Activated CD4-positive, CD25-positive, alpha-beta regulatory T cell treated with anti-CD3 and anti-CD28 coated beads, Interleukin-2, amount 50 U/mL, for 24 hours (primary cell): Measurements from ENCODE around the gene ECHDC1.

Experiments used
- ATAC-seq, 2 donors: fragments of 150-1000 bp; cut with Tn5 transposase; one replicate each; pipeline ENCODE4 v1.10.0; 2021; ENCODE audit warnings: mild to moderate bottlenecking in 1 of 2, moderate library complexity in 1 of 2

ECHDC1 gene

GRCh38 chr6:127282184-127282583 is 61.2 kb downstream of the ECHDC1 start:
- ATAC-seq: no peak

DNA sequence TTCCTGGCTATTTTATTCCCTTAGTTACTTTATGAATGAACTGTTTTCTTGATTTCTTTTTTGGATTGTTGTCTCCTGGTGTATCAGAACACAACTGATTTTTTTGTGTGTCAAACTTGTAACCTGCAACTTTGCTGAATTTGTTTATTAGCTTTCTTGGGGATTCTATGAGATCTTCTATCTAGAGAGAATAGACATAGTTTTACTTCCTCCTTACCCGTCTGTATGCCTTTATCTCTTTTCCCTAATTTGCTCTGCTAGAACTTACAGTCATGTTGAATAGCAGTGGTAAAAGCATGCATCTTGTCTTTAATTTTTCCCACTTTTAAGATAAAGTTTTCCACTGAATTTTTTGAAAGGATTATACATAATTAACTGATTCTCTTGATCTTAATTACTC is 63.6 kb downstream of the ECHDC1 start:
- no peak for ATAC-seq

- ATAC-seq: no peak
Observed at GRCh38 chr6:127277878-127278843, 65.2 kb downstream of the ECHDC1 start.

DNA sequence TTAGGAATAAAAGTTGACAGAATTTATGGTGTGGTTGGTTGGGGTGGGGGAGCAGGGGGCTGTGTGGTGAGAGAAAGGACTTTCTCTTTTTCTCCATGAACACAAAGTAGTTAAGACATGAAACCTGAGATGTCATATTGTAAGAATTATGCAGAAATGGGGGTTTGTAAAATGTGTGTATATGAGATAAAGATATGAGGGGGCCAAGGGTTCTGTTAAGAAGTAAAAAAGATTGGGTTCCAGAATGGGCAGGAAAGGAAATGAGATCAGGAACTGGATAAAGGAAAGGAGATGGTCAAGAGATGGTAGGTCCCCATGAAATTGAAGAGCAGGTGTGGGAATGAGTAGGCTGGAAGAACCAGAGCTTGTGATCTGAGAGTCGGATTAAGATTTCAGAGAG is 67.1 kb downstream of the ECHDC1 start:
- no peak for ATAC-seq

GRCh38 chr6:127273499-127273898 is 69.9 kb downstream of the ECHDC1 start:
- no peak for ATAC-seq

DNA sequence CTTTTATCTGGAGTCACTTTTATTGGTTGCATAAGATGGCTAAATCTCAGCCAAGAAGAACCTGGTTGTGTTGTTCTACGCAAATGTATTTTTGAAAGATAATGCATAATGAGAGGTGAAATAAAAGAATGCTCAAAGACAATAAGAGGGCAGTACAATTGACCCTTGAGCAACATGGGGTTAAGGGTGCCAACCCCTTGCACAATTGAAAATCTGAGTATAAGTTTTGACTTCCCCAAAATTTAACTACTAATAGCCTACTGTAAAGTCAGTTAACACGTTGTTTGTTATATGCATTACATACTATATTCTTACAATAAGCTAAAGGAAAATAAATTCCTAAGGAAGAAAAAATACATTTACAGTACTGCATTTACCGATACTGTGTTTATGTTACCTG is 70.8 kb downstream of the ECHDC1 start:
- no peak for ATAC-seq

DNA sequence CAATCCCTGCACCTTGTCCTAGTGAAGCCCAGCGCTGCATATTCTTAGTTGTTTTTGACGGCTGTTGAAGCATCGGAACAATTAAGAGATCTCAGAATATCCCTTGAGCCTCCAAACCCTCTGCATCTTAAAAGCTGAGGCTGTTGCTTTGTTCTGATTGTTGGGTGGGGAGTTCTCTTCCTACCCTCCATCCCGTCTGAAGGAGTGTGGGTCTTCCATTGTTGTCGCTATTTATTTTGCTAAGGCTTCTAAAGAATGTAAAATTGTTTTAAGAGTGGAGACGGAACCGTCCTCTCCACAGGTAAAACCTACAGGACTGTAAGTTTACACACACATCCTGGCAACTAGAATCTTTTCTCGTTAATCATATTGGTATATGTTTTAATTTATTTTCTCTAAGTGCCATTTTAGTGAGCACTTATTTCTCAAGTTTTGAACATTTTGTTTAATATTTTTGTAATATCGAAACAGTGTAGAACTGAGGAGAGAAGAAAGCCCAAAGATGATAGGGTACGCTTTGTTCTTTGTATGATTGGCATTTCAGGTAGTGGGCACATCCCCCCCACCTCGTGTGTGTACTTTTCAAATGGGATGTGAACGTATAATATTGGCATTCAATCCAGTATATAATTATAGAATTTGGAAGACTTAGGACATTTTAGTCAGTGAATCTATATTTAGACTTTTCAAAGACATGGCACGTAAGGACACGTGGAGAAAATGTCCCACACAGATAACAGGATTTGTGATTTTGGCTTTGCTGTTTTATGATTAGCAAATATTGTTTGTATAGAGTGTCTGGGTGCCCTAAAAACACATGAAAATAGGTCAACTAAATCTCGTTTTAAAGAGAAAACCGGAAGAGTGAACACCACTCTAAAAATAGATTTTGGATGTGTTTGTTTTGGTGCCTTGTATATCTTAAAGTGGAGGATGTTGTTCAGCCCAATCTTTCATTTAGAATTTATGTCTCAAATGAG is 75.5 kb downstream of the ECHDC1 start:
- peak in 1 of 2 donors; percentile 5 for ATAC-seq

GRCh38 chr6:127266892-127267645 is 76.3 kb downstream of the ECHDC1 start:
- peak; percentile 58 to 67 for ATAC-seq

GRCh38 chr6:127266178-127266891 is 77.1 kb downstream of the ECHDC1 start, which contains the start of gene RNF146:
RNF146 (plus strand) TSS chr6:127266864; CDS start chr6:127280339, 13,475 bp downstream.
- peak; percentile 78 to 85 for ATAC-seq

DNA sequence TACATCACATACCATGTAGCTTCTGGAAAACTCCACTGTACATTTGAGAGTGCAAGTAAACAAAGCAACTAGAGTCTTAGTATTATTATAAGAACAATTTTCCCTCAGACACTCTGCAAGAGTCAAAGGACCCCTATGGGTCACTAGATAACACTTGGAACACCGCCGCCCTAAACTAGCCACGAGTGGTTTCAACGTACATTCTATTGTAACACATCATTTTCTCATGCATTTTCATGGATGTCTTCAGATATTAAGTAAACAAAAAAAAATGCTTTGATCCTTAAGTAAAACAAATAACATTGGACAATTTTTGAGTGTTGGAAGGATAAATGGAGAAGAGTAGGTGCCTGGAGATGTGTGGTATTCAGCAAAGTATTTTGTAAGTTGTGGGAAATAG is 79.9 kb downstream of the ECHDC1 start:
- no peak for ATAC-seq

DNA sequence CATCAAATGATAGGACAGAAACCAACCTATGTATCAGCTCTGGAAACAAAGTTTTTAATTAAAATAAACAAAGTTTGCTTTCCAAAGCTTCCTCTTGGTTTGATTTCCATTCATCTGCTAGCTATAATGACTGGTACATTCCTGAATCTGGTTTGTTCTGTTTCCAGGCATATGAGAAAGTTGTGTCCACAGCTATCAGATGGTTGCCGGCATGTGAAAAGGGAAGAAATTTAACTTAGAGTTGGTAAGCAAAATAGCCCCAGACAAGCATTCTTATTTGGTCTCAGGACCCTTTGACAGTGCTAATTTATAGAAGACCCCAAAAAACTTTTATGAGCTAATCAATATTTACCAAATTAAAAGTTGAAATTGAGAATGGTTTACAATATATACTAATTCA is 80.5 kb downstream of the ECHDC1 start:
- ATAC-seq: no peak

DNA sequence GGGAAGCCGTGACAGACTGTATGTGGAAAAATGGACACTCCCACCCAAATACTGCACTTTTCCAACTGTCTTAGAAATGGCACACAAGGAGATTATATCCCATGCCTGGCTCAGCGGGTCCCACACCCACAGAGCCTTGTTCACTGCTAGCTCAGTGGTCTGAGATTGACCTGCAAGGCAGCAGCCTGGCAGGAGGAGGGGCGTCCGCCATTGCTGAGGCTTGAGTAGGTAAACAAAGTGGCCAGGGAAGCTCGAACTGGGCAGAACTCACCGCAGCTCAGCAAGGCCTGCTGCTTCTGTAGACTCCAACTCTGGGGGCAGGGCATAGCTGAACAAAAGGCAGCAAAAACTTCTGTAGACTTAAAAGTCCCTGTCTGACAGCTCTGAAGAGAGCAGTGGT is 88.1 kb downstream of the ECHDC1 start:
- ATAC-seq: no peak

- no peak for ATAC-seq
Observed at GRCh38 chr6:127249621-127250020, 93.8 kb downstream of the ECHDC1 start.

- no peak for ATAC-seq
Observed at GRCh38 chr6:127247114-127248096, 96.0 kb downstream of the ECHDC1 start.

DNA sequence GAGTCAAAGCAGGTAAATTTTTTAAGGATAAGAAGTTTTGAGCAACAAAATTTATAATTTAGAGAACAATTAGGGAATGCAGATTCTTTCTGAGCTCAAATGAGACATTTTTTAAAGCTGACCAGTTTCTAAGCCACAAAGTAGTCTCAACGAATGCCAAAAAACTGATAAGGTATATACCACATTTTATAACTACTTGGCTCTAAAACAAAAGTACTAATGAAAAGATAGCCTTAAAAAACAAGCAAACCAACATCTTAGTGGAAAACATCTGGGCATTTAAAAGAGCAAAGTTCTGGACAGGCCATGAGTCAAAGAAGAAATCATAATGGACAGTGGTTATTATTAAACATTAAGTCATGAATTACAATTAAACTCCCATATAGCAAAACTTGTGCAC is 99.9 kb downstream of the ECHDC1 start:
- ATAC-seq: no peak
